H9 (cell line): ENCODE measurements around the gene DPYSL3. TPM values are rescaled to one million over a fixed set of nuclear protein-coding genes. Genes with fewer than 3 reads are reported as not detected.

ENCODE experiments used
- DNase-seq: peaks from one replicate; pipeline ENCODE4 v3.0.0-alpha.2; 2017
- H2AFZ ChIP-seq: one replicate; pipeline ENCODE4 v1.6.1; 2013; ENCODE audit warnings: mild to moderate bottlenecking, low read length, control low read depth, moderate library complexity
- H2AK5ac ChIP-seq: 2 replicates; pipeline ENCODE4 v1.6.1; 2013; ENCODE audit warnings: low read length, control low read depth, mixed read lengths; ENCODE audit not compliant: insufficient read length
- H2BK120ac ChIP-seq: one replicate; pipeline ENCODE4 v1.6.1; 2013; ENCODE audit warnings: low read depth, mild to moderate bottlenecking, low read length, control low read depth, inconsistent platforms; ENCODE audit not compliant: poor library complexity, severe bottlenecking
- H2BK12ac ChIP-seq: 2 replicates; pipeline ENCODE4 v1.6.1; 2013; ENCODE audit warnings: low read length, control low read depth, mixed read lengths, low read depth; ENCODE audit not compliant: insufficient read length
- H2BK15ac ChIP-seq: 2 replicates; pipeline ENCODE4 v1.6.1; 2013; ENCODE audit warnings: low read depth, low read length, control low read depth
- H2BK20ac ChIP-seq: one replicate; pipeline ENCODE4 v1.6.1; 2013; ENCODE audit warnings: low read depth, mild to moderate bottlenecking, low read length, control low read depth, inconsistent platforms; ENCODE audit not compliant: poor library complexity, severe bottlenecking
- H2BK5ac ChIP-seq: 2 replicates; pipeline ENCODE4 v1.6.1; 2013; ENCODE audit warnings: low read length, control low read depth, mixed read lengths; ENCODE audit not compliant: insufficient read length
- H3K14ac ChIP-seq: 2 replicates; pipeline ENCODE4 v1.6.1; 2013; ENCODE audit warnings: low read length, control low read depth; ENCODE audit not compliant: insufficient read depth
- H3K18ac ChIP-seq: 2 replicates; pipeline ENCODE4 v1.6.1; 2013; ENCODE audit warnings: low read depth, mild to moderate bottlenecking, mixed read lengths, low read length, control low read depth; ENCODE audit not compliant: insufficient read length
- H3K23ac ChIP-seq: 2 replicates; pipeline ENCODE4 v1.6.1; 2013; ENCODE audit warnings: low read length, control low read depth, mixed read lengths, low read depth; ENCODE audit not compliant: insufficient read length
- H3K23me2 ChIP-seq: 2 replicates; pipeline ENCODE4 v1.6.1; 2013; ENCODE audit warnings: low read depth, mild to moderate bottlenecking, mixed read lengths, low read length, control low read depth; ENCODE audit not compliant: insufficient read length, poor library complexity, severe bottlenecking
- H3K27ac ChIP-seq: 2 replicates; pipeline ENCODE4 v1.5.1; 2013; ENCODE audit warnings: low read length, control low read depth, mixed read lengths, low read depth; ENCODE audit not compliant: insufficient read length
- H3K27me3 ChIP-seq: 2 replicates; pipeline ENCODE4 v1.6.1; 2013; ENCODE audit warnings: low read length, control low read depth, inconsistent platforms; ENCODE audit not compliant: insufficient read depth
- H3K4ac ChIP-seq: 2 replicates; pipeline ENCODE4 v1.6.1; 2013; ENCODE audit warnings: low read depth, mild to moderate bottlenecking, control low read depth, inconsistent platforms, low read length, moderate library complexity
- H3K4me1 ChIP-seq: 2 replicates; pipeline ENCODE4 v1.6.1; 2013; ENCODE audit warnings: low read length, control low read depth, inconsistent platforms; ENCODE audit not compliant: insufficient read depth
- H3K4me2 ChIP-seq: 2 replicates; pipeline ENCODE4 v1.6.1; 2013; ENCODE audit warnings: low read length, control low read depth, mixed read lengths; ENCODE audit not compliant: insufficient read length, insufficient read depth
- H3K56ac ChIP-seq: 2 replicates; pipeline ENCODE4 v1.6.1; 2013; ENCODE audit warnings: low read depth, mild to moderate bottlenecking, mixed read lengths, low read length, control low read depth; ENCODE audit not compliant: insufficient read length
- H3K79me1 ChIP-seq: 2 replicates; pipeline ENCODE4 v1.6.1; 2013; ENCODE audit warnings: low read depth, mild to moderate bottlenecking, moderate library complexity, low read length, control low read depth, inconsistent platforms; ENCODE audit not compliant: insufficient read depth, poor library complexity, severe bottlenecking
- H3K79me2 ChIP-seq: 2 replicates; pipeline ENCODE4 v1.6.1; 2013; ENCODE audit warnings: low read length, control low read depth, inconsistent platforms; ENCODE audit not compliant: insufficient read depth
- H3K9ac ChIP-seq: 2 replicates; pipeline ENCODE4 v1.6.1; 2013; ENCODE audit warnings: low read length, control low read depth, mixed read lengths; ENCODE audit not compliant: insufficient read length; ENCODE audit errors: extremely low read depth
- H3K9me3 ChIP-seq: one replicate; pipeline ENCODE4 v1.6.1; 2013; ENCODE audit warnings: low read depth, low read length, inconsistent platforms; ENCODE audit not compliant: control insufficient read depth
- H3T11ph ChIP-seq: one replicate; pipeline ENCODE4 v1.6.1; 2013; ENCODE audit warnings: mild to moderate bottlenecking, low read length, control low read depth, inconsistent platforms
- H4K20me1 ChIP-seq: one replicate; pipeline ENCODE4 v1.6.1; 2013; ENCODE audit not compliant: control insufficient read depth, insufficient read length, insufficient read depth
- H4K5ac ChIP-seq: 2 replicates; pipeline ENCODE4 v1.6.1; 2013; ENCODE audit warnings: low read depth, mild to moderate bottlenecking, mixed read lengths, low read length, control low read depth; ENCODE audit not compliant: insufficient read length
- H4K8ac ChIP-seq: replicated peaks from 2 replicates; pipeline ENCODE4 v1.6.1; 2013; ENCODE audit warnings: low read length, control low read depth, mixed read lengths, low read depth; ENCODE audit not compliant: insufficient read length
- H4K91ac ChIP-seq: 2 replicates; pipeline ENCODE4 v1.6.1; 2013; ENCODE audit warnings: low read depth, mild to moderate bottlenecking, moderate library complexity, mixed read lengths, low read length, control low read depth; ENCODE audit not compliant: insufficient read length
- H3K27ac Mint-ChIP-seq, 3 experiments: 2 replicates in 2 of 3; 3 replicates in 1 of 3; pipeline ENCODE4 v1.8.0; 2020 to 2021; ENCODE audit warnings: mixed read lengths in 3 of 3, mild to moderate bottlenecking in 1 of 3, moderate library complexity in 1 of 3
- H3K27me3 Mint-ChIP-seq: 2 replicates; pipeline ENCODE4 v1.8.0; 2021; ENCODE audit warnings: low read depth, mild to moderate bottlenecking, moderate library complexity, mixed read lengths
- H3K36me3 Mint-ChIP-seq, 3 experiments: 2 replicates in 2 of 3; 3 replicates in 1 of 3; pipeline ENCODE4 v1.8.0; 2020 to 2021; ENCODE audit warnings: low read depth in 3 of 3, mixed read lengths in 3 of 3; ENCODE audit not compliant: insufficient read depth in 1 of 3
- H3K4me1 Mint-ChIP-seq, 2 experiments: 2 replicates each; pipeline ENCODE4 v1.8.0; 2020; ENCODE audit warnings: mixed read lengths in 2 of 2
- H3K4me3 Mint-ChIP-seq, 2 experiments: 2 replicates in 1 of 2; 3 replicates in 1 of 2; pipeline ENCODE4 v1.8.0; 2020 to 2021; ENCODE audit warnings: mild to moderate bottlenecking in 2 of 2, mixed read lengths in 2 of 2, moderate library complexity in 1 of 2
- H3K9me3 Mint-ChIP-seq, 2 experiments: 2 replicates in 1 of 2; 3 replicates in 1 of 2; pipeline ENCODE4 v1.8.0; 2020; ENCODE audit warnings: mild to moderate bottlenecking in 2 of 2, mixed read lengths in 2 of 2, moderate library complexity in 1 of 2
- CTCF ChIP-seq: fragments of 200-600 bp; sonication (generic); conservative IDR thresholded peaks from 3 replicates; pipeline ENCODE4 v1.8.0; 2021; ENCODE audit warnings: antibody characterized with exemption, mild to moderate bottlenecking
- WGBS: extraction: QIAGEN DNeasy Blood & Tissue Kit; methylation state at CpG from one replicate; pipeline ENCODE4 v1.1.7; 2013; ENCODE audit warnings: missing lambda C conversion rate, low lambda C conversion rate, mixed read lengths; ENCODE audit not compliant: insufficient read length; ENCODE audit errors: extremely low coverage; 5-methylcytosine and 5-hydroxymethylcytosine counted together
- total RNA-seq: library from RNA; stranded (reverse); gene quantifications from 2 replicates; pipeline ENCODE4 v1.2.1, GENCODE V29; 2021

Gene DPYSL3
- total RNA-seq, 1 experiment from 2014 or later, result 515 TPM

GRCh38 chr5:147348046-147348445 lies 161.8 kb downstream of the DPYSL3 start:
- Histone ChIP-seq H3K4me1 (no peaks in the 10 kb centered on the region), H3K23me2 (no peaks in the 10 kb centered on the region), H3K79me2 (no peaks in the 10 kb centered on the region), H3K79me1 (no peaks in the 10 kb centered on the region), H4K5ac (no peak overlapping the region), H3K23ac (no peak overlapping the region), H3K56ac (no peak overlapping the region), H2AK5ac (no peak overlapping the region), H2AFZ (no peak overlapping the region), H4K91ac (no peak overlapping the region), H2BK5ac (no peak overlapping the region), H2BK20ac (no peak overlapping the region), H3T11ph (no peak overlapping the region), H2BK120ac (no peak overlapping the region), H3K4me2 (no peak overlapping the region), H3K9ac (no peak overlapping the region), H4K8ac (no peak overlapping the region), H3K14ac (no peak overlapping the region), H3K18ac (no peak overlapping the region), H3K9me3 (no peaks in the 10 kb centered on the region), H2BK12ac (no peak overlapping the region), H2BK15ac (no peak overlapping the region), H3K27ac (no peak overlapping the region), H3K4ac (no peak overlapping the region), H4K20me1 (no peaks in the 10 kb centered on the region), H3K27me3 (no peaks in the 10 kb centered on the region)
- H3K27me3 Mint-ChIP-seq, result no peaks in the 10 kb centered on the region; the same call in none of the 2 replicates
- no peaks in the 10 kb centered on the region for H3K36me3 Mint-ChIP-seq
- H3K4me1 Mint-ChIP-seq, result peaks cover 3 to 11% of the 10 kb centered on the region in 2 experiments
- no peak for TF ChIP-seq CTCF
- H3K9me3 Mint-ChIP-seq, result no peaks in the 10 kb centered on the region
- no CpG with 5 or more reads among the region's 2 CpGs for WGBS
- H3K4me3 Mint-ChIP-seq, result no peak overlapping the region
- no peak overlapping the region for H3K27ac Mint-ChIP-seq
- DNase-seq, result no peak
